HG03460 (cell line): ENCODE data around the gene RNPEP.
"Not testable (repeated sequence)": the region's sequence is repeated elsewhere in the genome, so short reads cannot be mapped to it uniquely, and the experiment has no call there.

Experiments used
- ATAC-seq: cut with Tn5 transposase; IDR thresholded peaks from one replicate; pipeline ENCODE4 v1.9.1; 2021; ENCODE audit not compliant: unreplicated experiment

The RNPEP gene

DNA sequence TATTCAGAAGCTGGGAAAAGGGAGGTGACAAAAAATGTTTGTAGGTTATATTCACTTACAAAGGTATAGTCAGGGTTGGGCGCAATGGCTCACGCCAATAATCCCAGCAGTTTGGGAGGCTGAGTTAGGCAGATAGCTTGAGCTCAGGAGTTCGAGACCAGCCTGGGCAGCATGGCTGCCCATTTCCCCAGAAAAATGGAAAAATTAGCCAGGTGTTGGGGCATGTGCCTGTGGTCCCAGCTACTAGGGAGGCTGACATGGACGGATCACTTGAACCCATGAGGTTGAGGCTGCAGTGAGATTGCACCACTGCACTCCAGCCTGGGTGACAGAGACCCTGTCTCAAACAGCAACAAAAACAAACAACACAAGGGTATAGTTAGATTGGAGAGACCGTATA, 24.1 kb upstream of the RNPEP start:
- ATAC-seq: no peak

DNA sequence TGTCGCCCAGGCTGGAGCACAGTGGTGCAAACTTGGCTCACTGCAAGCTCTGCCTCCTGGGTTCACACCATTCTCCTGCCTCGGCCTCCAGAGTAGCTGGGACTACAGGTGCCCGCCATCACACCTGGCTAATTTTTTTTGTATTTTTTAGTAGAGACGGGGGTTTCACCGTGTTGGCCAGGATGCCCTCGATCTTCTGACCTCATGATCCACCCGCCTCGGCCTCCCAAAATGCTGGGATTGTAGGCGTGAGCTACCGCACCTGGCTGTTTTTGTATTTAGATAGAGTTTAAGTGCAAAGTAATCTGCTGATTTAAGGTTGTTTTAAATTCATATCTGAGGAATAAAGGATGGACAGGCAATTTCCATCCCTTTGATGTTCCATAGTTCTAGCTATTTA, 20.1 kb upstream of the RNPEP start:
- ATAC-seq: not testable (repeated sequence)

DNA sequence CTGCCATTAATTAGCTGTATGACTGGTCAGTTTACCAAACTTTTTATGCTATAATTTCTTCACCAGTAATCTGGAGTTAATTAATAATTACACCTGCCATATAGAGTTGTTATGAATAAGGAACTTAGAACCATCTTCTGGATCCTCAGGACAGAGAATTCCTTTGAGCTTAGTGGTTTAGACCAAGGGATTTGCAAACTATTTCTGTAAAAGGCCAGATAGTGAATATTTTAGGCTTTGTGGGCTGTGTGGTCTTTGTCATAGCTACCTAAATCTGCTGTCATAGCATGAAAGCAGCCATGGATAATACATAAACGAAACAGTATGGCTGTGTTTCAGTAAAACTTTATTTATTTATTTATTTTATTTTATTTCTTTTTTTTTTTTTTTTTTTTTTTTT, 18.2 kb upstream of the RNPEP start:
- ATAC-seq: no peak

DNA sequence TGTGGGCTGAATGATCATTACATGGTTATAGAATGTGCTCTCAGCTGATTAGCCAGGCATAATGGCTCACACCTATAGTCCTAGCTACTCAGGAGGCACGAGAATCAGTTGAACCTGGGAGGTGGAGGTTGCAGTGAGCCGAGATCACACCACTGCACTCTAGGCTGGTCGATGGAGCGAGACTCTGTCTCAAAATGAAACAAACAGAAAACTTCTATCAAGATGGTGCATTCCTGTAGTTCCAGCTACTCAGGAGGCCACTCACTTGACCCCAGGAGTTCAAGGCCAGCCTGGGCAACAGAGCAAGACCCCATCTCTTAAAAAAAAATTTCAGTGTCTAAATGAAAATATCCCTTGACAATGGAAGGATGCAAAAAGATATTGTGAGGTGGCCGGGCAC, 16.3 kb upstream of the RNPEP start:
- ATAC-seq: no peak

DNA sequence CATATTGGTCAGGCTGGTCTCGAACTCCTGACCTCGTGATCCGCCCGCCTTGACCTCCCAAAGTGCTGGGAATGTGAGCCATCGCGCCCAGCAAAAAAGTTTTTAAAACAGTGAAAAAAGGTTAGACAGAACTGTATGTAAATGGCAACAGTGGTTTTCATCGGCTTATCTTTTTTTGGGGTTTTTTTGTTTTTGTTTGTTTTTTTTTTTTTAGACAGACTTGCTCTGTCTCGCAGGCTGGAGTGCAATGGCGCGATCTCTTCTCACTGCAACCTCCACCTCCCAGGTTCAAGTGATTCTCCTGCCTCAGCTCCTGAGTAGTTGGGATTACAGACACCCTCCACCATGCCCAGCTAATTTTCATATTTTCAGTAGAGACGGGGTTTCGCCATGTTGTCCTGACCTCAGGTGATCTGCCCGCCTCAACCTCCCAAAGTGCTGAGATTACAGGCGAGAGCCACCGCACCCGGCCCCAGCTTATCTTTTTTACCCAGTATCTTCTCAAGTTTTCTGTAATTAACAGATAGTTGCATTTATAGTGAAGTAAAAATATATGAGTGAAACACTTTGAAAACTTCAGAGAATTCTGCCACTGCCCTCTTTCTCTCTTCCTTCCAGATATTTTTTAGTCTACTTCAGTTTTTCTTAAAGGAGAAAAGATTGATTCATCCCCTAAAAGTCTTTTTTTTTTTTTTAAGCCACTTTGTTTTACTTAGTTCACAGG, 14.1 kb upstream of the RNPEP start:
- no peak for ATAC-seq

DNA sequence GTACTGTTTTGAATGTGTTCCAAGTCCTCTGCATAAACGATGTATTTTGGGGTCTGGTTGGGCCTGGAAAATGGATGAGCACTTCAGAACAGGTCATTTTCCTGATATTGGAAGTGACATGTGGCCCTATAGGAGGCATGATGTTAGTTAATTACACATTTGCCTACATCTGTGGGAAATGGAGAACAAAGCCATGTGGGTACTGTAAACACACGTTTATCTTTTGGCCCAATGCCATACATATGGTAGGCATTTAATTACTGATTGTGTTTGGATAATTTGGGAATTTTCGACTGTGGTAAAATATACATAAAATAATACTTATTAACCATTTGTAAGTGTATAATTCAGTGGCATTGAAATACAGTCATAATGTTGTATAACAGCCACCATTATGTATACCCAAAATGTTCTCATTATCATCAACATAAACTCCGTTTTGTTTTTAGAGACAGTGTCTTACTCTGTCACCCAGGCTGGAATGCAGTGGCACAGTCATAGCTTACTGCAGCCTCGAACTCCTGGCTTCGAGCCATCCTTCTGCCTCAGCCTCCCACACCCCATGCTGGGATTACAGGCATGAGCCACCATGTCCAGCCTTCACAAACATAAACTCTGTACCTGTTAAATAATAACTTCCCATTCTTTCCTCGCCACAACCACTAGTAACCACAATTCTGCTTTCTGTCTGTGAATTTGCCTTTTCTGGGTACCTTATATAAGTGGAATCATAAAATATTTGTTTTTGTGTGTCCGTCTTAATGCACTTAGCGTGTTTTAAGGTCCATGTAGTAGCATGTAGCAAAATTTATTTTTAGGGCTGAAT, 11.9 kb upstream of the RNPEP start:
- ATAC-seq: no peak

DNA sequence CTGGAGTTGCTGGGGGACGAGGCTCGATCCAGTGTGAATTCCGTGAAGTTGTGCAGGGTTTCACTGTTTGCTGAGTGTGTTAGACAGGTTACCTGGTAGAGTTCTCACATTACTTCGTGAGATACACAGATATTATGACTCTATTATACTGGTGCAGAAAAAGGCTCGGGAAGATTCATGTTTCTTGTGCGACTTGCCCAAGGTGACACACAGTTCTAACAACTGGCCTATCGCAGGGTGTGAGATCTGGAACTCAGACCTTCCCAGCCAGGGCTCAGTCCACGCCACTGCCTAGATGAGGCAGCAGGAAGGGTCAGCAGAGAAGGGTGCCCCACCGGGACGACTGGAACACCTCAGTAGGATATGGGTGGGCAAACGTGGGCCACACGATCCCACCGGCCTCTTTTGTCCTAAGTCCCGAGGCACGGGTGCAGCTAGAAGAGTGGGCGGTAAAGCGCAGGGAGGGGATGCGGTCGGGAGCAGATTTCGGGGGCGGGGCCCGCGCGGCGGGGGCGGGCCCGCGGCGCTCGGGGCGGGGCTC, 296 bp upstream of the RNPEP start:
- ATAC-seq: peak; percentile 78

DNA sequence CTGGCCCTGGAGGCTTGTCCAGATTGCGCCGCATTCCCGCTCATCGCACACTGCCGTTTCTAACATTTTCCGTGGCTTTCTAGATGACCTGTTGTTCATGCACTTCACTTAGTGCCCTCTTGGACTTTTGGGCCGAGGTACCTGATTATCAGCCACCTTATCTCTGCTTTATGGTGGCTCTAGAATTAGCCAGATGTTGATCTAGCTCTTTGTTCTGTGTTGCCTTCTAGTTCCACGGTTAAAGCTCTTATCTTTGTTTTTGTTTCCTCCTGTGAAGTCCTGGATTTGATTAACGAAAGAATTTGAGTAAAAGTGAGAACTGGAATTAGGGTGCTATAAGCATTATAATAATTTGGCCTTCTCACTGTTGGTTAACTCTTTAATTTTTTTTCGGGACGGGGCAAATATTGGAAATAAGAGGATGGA, 945 bp downstream of the RNPEP start:
- peak; percentile 16 for ATAC-seq

DNA sequence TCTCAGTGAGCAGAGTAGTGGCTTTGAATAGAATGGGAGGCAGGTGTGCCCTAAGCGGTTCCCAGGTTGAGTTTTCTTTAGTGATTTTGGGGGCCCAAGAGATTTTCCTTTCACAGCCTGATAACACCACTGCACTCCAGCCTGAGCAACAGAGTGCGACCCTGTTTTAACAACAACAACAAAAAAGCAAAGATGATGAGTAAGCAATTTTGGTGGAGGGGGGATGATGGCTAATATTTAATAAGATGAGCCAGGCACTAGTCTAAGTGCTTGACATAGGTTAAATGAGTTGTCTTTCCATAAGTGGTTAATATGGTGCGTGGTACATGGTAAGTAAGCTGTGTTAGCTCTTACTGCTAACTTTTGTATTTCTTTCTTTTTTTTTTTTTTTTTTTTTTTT, 2.0 kb downstream of the RNPEP start:
- ATAC-seq: no peak

DNA sequence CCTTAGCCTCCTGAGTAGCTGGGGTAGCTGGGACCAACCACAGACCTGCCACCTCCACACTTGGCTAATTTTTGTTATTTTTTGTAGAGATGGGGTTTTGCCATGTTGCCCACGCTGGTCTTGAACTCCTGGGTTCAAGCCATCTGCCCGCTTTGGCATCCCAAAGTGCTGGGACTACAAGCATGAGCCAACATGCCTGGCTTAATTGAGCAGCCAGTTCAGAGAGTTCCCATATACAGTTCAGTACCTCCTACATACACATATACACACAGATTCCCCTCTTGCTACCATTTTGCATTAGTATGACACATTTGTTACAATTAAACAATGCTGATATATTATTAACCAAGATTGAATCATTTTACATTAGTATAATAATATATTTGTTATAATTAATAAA, 2.9 kb downstream of the RNPEP start:
- ATAC-seq: no peak

DNA sequence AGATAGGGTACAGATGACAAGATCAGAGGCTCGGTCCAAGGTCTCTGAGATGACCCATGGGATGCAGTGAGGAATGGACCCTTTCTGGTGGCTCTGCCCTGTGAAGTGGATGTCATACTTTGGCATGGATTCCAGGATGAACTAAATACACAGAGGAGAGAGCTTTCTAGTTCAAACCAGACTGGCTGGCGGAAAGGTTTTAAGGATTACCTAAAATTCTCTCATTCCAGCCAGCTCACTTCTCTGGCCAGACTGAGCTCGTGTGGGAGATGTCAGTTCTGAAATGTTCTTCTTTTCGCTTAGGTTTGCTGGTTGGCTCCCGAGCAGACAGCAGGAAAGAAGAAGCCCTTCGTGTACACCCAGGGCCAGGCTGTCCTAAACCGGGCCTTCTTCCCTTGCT, 6.2 kb downstream of the RNPEP start:
- no peak for ATAC-seq

DNA sequence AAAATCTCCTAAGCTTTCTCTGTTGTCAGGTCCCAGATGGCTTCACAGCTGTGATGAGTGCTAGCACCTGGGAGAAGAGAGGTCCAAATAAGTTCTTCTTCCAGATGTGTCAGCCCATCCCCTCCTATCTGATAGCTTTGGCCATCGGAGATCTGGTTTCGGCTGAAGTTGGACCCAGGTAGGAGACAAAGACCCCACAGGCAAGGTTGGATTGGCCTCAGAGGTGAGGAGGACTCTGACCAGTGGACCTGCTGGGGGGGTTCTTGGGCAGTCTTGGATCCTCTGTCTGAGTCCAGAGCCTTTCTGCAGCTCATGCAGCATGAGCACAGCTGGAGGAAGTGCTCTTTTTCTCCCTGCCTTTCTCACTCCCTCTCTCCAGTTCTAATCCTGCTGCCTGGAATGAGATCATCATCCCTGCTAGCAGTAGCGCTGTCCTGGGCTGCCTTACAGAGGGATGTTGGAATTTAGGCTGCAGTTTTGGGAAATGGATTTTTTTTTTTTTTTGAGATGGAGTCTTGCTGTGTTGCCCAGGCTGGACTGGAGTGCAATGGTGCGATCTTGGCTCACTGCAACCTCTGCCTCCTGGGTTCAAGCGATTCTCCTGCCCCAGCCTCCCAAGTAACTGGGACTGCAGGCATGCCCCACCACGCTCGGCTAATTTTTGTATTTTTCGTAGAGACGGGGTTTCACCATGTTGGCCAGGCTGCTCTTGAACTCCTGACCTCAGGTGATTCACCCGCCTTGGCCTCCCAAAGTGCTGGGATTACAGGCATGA, 7.1 kb downstream of the RNPEP start:
- no peak for ATAC-seq

DNA sequence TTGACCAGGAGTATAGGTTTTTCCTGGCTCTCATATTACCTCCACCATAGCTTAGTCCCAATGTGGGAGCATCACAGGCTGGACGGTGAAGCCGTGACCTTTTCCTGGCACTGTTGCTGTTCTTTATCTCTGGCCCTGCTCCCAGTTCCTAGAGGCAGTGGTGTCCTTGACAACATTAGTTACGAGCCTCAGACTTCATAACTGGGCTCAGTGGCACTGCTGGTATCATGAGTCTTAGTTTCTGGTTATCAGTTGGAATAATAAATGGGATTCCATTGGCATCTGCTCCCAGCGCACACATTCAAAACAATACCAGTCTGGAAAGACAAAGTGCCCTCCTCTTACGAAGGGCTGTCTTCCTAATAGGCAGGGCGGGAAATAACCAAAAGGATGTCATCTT, 8.0 kb downstream of the RNPEP start:
- ATAC-seq: no peak

DNA sequence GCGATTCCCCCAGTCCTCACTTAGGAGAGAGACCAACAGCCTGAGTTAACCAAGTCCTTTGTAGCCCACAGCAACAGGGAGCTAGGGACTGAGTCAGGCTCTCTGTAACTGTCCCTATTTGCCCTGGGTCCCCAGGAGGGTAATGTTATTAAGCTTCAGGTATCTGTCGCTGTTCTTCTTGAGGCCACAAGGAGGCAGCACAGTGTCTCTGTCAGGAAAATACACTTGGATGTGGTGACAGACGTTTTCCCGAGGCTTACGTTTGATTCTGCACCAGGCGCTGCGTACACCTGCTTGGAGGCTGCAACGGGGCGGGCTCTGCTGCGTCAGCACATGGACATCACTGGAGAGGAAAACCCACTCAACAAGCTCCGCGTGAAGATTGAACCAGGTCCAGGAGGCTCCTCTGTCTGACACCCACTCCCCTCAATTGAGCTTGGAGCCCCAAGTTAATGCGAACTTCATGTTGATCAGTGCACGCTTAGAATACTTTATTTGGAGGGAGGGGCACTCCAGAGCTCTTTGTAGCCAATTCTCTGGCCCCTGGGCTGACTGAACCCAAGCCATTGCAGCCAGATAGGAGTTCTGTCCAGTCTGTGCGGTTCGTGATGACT, 17.3 kb downstream of the RNPEP start:
- ATAC-seq: no peak

DNA sequence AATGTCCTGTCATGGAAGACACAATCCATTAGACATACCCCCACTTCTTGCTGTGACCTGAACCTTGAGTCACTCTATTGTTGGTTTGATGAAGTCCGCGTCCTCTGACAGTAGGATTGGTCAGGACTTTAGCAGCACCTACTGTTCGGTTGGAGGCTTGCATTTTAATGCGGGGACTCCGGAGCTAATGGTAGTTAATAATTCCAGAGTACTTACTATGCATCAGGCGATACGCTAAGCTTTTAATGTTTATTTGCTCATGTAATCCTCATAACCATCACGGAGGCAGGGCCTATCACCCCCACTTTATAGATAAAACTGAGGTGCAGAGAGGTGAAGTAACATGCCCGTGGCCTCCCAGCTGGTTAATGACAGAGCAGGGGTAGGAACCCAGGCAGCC, 20.1 kb downstream of the RNPEP start:
- ATAC-seq: no peak

DNA sequence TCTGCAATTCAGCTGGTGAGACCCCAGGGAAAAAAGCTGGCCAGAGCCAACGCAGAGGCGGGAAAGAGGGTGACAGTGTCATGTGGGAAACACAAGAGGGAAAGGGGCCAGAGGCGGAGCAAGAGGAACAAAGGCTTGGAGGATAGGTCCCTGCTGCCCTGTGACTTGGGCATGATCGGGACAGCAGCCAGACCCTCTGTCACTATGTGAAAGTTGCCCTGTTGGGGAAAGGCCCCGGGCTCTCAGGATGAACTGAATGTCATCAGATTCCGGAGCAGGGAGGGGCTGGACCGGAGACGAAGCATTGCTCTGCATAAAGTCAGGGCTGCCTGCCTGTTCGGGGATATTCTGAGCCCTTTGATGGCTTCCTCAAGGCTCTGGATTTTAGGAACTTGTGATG, 22.3 kb downstream of the RNPEP start:
- ATAC-seq: no peak

DNA sequence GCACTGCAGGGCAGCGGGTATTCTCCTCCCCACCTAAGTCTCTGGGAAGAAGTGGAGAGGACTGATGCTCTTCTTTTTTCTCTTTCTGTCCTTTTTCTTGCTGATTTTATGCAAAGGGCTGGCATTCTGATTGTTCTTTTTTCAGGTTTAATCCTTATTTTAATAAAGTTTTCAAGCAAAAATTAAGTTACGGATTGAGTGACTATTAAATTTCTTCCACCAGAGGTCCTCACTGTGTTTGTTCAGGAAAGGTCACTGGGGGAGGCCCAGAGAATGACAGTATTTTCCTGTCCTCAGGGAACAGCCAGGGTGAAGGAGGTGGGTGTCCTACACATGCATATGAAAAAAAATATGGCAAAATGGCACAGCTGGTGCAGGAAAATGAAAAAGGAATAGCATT, 23.5 kb downstream of the RNPEP start:
- ATAC-seq: no peak

DNA sequence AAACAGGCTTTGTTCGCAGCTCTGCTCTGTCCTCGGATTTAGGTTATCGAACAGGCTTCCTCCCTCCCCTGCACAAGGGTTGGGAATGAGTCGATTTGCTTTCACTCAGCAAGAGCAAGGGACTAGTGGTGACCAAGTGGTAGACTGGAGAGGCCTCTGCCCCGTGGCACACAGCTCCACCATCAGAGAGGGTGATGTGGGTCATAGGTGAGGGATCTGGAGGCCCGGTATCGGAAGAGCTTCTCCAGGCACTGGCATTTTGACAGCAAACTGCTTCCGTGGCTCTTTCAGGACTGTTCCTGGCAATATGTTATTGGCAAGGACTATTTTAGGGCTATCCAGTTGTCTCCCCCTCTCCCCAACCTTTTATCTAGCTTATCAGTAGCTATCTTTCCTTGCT, 24.9 kb downstream of the RNPEP start:
- ATAC-seq: no peak

DNA sequence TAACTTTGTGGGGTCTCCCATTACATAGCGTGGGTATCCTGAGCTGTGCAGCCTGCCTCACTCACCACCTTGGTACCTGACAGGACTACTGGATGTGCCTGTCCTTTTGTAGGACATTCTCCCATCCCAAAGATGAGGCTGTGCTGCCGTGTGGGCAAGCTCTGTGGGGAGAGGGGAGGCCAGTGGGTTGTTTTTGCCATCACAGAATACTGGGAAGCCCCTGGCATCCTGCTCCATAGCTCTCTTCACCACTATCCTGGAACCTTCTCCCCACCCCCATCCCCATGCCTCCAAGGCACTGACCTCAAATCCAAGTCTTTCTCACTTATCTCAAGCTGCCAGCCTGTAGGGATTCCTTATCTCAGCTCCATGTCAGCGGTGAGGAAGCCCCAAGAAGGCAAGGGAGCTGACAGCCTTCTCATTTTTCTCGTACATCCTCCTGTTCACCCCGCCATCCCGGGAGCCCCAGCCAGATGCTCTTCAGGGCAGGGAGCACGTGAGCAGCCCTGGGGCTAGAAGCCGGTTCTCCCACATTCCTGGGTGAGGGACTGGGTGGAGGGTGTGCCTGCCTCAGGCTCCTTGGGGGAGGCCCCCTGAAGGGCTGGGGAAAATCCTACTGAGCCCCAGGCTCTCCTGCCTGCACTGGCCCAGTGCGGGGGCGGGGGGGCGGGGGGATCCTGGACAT, 25.5 kb downstream of the RNPEP start:
- no peak for ATAC-seq

DNA sequence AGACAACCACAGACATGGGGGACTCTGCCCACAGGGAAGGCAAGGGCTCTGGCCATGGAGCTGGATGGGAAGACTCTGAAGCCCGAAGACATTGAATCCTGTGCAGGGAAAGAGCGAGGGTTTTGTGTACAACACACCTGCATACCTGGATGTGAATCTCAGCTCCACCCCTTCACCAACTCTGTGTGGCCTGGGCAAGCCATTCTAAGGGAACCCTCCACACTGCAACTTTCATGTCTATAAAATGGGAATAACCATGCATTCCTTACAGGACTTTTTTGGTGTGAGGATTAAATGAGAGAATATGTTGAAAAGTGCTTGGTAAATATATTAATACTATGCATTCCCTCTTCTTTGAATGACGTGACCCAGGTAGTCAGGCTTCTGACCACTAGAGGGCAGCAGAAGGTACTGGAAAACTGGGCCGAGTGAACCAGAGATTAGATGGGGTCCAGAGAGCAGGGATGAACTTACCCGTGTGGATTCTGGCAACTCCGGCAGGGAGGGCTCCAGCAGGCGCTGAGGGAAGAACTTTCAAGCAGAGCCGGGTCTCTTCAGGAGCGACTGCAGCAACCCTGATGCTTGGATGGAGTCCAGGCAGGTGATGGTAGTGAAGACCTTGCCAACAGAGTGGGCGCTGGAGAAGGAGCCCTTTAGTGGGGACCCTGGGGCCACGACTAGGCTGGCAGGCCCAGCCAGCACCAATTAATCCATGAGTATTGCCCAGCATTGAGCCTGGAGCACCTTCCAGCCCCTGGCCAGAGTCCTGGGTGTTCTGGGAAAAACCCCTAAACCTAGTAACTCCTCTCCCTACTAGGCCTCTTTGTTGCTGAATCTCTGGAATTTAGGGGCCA, 27.1 kb downstream of the RNPEP start:
- no peak for ATAC-seq
